Activated CD4-positive, alpha-beta T cell treated with anti-CD3 and anti-CD28 coated beads, Interleukin-2, Interleukin-4, amounts not matched to agents 100 ng/mL and 50 ng/mL, durations not matched to agents 16 hours and 8 hours (primary cell): Measurements from ENCODE around the gene SLC35C1.
"Not testable (repeated sequence)": the region's sequence is repeated elsewhere in the genome, so short reads cannot be mapped to it uniquely, and the experiment has no call there.

ENCODE experiments used
- DNase-seq: peaks from one replicate; pipeline ENCODE4 v3.0.0-alpha.2; 2020; ENCODE audit warnings: low spot score

SLC35C1 gene

GRCh38 chr11:45788887-45789286 is 16.1 kb upstream of the SLC35C1 start:
- DNase-seq, result no peak

GRCh38 chr11:45791524-45791923 is 13.4 kb upstream of the SLC35C1 start:
- no peak for DNase-seq

- DNase-seq, result no peak
Observed at GRCh38 chr11:45794169-45794568, 10.8 kb upstream of the SLC35C1 start.

GRCh38 chr11:45795379-45795778 is 9.6 kb upstream of the SLC35C1 start:
- DNase-seq, result no peak

GRCh38 chr11:45796461-45796861 is 8.5 kb upstream of the SLC35C1 start:
- no peak for DNase-seq

- no peak for DNase-seq
Observed at GRCh38 chr11:45798793-45799441, 6.0 kb upstream of the SLC35C1 start.

GRCh38 chr11:45799562-45799961 is 5.4 kb upstream of the SLC35C1 start:
- no peak for DNase-seq

GRCh38 chr11:45800261-45800660 is 4.7 kb upstream of the SLC35C1 start:
- DNase-seq, result no peak

GRCh38 chr11:45801723-45802315 is 3.1 kb upstream of the SLC35C1 start:
- no peak for DNase-seq

GRCh38 chr11:45802531-45803317 is 2.2 kb upstream of the SLC35C1 start:
- no peak for DNase-seq

GRCh38 chr11:45803971-45804760 is 783 bp upstream of the SLC35C1 start:
- peak; percentile 46 for DNase-seq

GRCh38 chr11:45805305-45806071 is 539 bp downstream of the SLC35C1 start:
- DNase-seq, result no peak

- no peak for DNase-seq
Observed at GRCh38 chr11:45806072-45806933, 1.4 kb downstream of the SLC35C1 start.

GRCh38 chr11:45806937-45807791 is 2.2 kb downstream of the SLC35C1 start:
- no peak for DNase-seq

- no peak for DNase-seq
Observed at GRCh38 chr11:45807792-45808238, 2.9 kb downstream of the SLC35C1 start.

GRCh38 chr11:45808427-45808826 is 3.5 kb downstream of the SLC35C1 start:
- not testable (repeated sequence) for DNase-seq

GRCh38 chr11:45809456-45810395 is 4.8 kb downstream of the SLC35C1 start:
- DNase-seq, result peak; percentile 14

GRCh38 chr11:45810431-45811108 is 5.6 kb downstream of the SLC35C1 start:
- no peak for DNase-seq
